OCI-LY7 (cell line): ENCODE results near the gene CLDN20.

Experiments
- CTCF ChIP-seq: fragments of 200-600 bp; sonication (generic); conservative IDR thresholded peaks from 2 replicates; pipeline ENCODE4 v1.5.1; 2014; ENCODE audit warnings: mild to moderate bottlenecking, antibody characterized with exemption, low read length, moderate library complexity, mixed read lengths
- EZH2phosphoT487 ChIP-seq: fragments of 200-600 bp; sonication (generic); IDR thresholded peaks from 2 replicates; pipeline ENCODE4 v1.6.1; 2018; ENCODE audit warnings: low read depth, borderline replicate concordance, mild to moderate bottlenecking, mixed run types, antibody characterized with exemption, low read length, moderate library complexity, mixed read lengths

GRCh38 chr6:155303361-155303870, 39.6 kb downstream of the CLDN20 start:
- TF ChIP-seq CTCF (no peak), EZH2phosphoT487 (no peak)
